ENCODE results near the gene ACTR2. TPM values are rescaled to one million over a fixed set of nuclear protein-coding genes. Genes with fewer than 3 reads are reported as not detected.

ACTR2 gene
- polyA plus RNA-seq, 1 experiment: 57.9 TPM

GRCh38 chr2:65320042-65320725 is 92.6 kb downstream of the ACTR2 start:
- DNase-seq (ENCODE audit: low read depth): peak; percentile 87
- ChIA-PET POLR2A (no interaction called here), CTCF (interaction anchor here (0.7 to 3.7 kb wide), 10 partner anchors 9 to 116 kb away, joined by 3 to 19 read pairs (median 5); no protein-coding TSS in a partner anchor)
- TF ChIP-seq, protein P1, sequence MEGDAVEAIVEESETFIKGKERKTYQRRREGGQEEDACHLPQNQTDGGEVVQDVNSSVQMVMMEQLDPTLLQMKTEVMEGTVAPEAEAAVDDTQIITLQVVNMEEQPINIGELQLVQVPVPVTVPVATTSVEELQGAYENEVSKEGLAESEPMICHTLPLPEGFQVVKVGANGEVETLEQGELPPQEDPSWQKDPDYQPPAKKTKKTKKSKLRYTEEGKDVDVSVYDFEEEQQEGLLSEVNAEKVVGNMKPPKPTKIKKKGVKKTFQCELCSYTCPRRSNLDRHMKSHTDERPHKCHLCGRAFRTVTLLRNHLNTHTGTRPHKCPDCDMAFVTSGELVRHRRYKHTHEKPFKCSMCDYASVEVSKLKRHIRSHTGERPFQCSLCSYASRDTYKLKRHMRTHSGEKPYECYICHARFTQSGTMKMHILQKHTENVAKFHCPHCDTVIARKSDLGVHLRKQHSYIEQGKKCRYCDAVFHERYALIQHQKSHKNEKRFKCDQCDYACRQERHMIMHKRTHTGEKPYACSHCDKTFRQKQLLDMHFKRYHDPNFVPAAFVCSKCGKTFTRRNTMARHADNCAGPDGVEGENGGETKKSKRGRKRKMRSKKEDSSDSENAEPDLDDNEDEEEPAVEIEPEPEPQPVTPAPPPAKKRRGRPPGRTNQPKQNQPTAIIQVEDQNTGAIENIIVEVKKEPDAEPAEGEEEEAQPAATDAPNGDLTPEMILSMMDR (IDR thresholded peaks at IDR 0.05; ENCODE audit: insufficient read depth, low read depth, low read length): peak; percentile 72
- H3K4me3 ChIP-seq (ENCODE audit: low read depth, low read length): no peak overlapping the region
- no peaks in the 10 kb centered on the region for H3K27me3 ChIP-seq (ENCODE audit: control insufficient read depth, insufficient read depth, low read length)
- H3K36me3 ChIP-seq (ENCODE audit: control insufficient read depth, insufficient read depth, low read length): peaks cover 12% of the 10 kb centered on the region

Other genes with a start within 250 kb of the ACTR2 start
- 51.0 and 80.7 TPM in 2 replicates for gene SLC1A4, start 238.4 kb upstream of the ACTR2 start, polyA plus RNA-seq (2011; rRNA removed)
- 5.8 and 11.7 TPM in 2 replicates for gene CEP68, start 171.4 kb upstream of the ACTR2 start, polyA plus RNA-seq (2011; rRNA removed)
- 90.6 and 189 TPM in 2 replicates for gene RAB1A, start 97.7 kb upstream of the ACTR2 start, polyA plus RNA-seq (2011; rRNA removed)
- 11.0 and 13.1 TPM in 2 replicates for gene SPRED2, start 204.8 kb downstream of the ACTR2 start, polyA plus RNA-seq (2011; rRNA removed)

All from BJ (cell line).